Upper lobe of left lung (tissue), 6 donors: ENCODE data around the gene TMPRSS3. TPM values are rescaled to one million over a fixed set of nuclear protein-coding genes. Genes with fewer than 3 reads are reported as not detected.

Experiments
- ATAC-seq, 2 donors: fragments of 200-7000 bp; cut with Tn5 transposase; one replicate each; pipeline ENCODE4 v1.9.1; 2022; ENCODE audit warnings: mild to moderate bottlenecking in 2 of 2, moderate library complexity in 2 of 2; ENCODE audit not compliant: low FRiP score in 2 of 2
- DNase-seq, 2 donors: peaks; one replicate each; pipeline ENCODE4 v3.0.0-alpha.2; 2019 to 2020
- H3K27ac ChIP-seq, 4 donors: fragments of 200-600 bp; sonication (generic); one replicate each; pipeline ENCODE4 v1.5.1; 2016 to 2019
- H3K27me3 ChIP-seq, 4 donors: fragments of 200-600 bp; sonication (generic); one replicate each; pipeline ENCODE4 v1.5.1; 2017 to 2019
- H3K36me3 ChIP-seq, 4 donors: fragments of 200-600 bp; sonication (generic); one replicate each; pipeline ENCODE4 v1.5.1; 2016 to 2019
- H3K4me1 ChIP-seq, 4 donors: fragments of 200-600 bp; sonication (generic); one replicate each; pipeline ENCODE4 v1.5.1; 2018 to 2019
- H3K4me3 ChIP-seq, 4 donors: fragments of 200-600 bp; sonication (generic); one replicate each; pipeline ENCODE4 v1.5.1; 2017 to 2019; ENCODE audit warnings: mild to moderate bottlenecking in 2 of 4, moderate library complexity in 1 of 4
- H3K9me3 ChIP-seq, 4 donors: fragments of 200-600 bp; sonication (generic); one replicate each; pipeline ENCODE4 v1.5.1; 2018 to 2019
- EP300 ChIP-seq, 4 donors: sonication (generic); formaldehyde crosslinking; IDR thresholded peaks; one replicate each; pipeline ENCODE4 v1.5.1; 2017; ENCODE audit warnings: antibody characterized with exemption in 4 of 4, control low read depth in 2 of 4
- POLR2A ChIP-seq, 4 donors: fragments of 450-650 bp; IDR thresholded peaks; one replicate each; pipeline ENCODE4 v1.5.1; 2016 to 2017; ENCODE audit warnings: antibody characterized with exemption in 4 of 4, mild to moderate bottlenecking in 2 of 4
- POLR2AphosphoS5 ChIP-seq, 2 donors: sonication (generic); formaldehyde crosslinking; IDR thresholded peaks; one replicate each; pipeline ENCODE4 v1.5.1; 2017; ENCODE audit warnings: antibody characterized with exemption in 2 of 2
- WGBS, 2 donors: methylation state at CpG; one replicate each; pipeline ENCODE4 v1.1.5; 2017 to 2018; 5-methylcytosine and 5-hydroxymethylcytosine counted together
- total RNA-seq, 6 donors: library from RNA; depleted of rRNA in 4 of 6; stranded (reverse); fragments of >200 nt in 4 of 6; gene quantifications; one replicate each; pipeline versions ENCODE4 v1.1.0 to v1.2.1, GENCODE V29; 2016 to 2021
- TF ChIP-seq, protein P1 (sequence below), 6 experiments: fragments of 450-650 bp in 4 of 6; fragments of 200-600 bp in 2 of 6; sonication (generic) in 2 of 6; IDR thresholded peaks; one replicate each; pipeline ENCODE4 v1.5.1; 2016 to 2019; ENCODE audit warnings: antibody characterized with exemption in 6 of 6
- donor health status: DM: no; HTN: no; CAD: no; lungs with moderate emphysema.
- donor health status: DM: no; HTN: yes; CAD: no; lungs with severe emphysema.

TMPRSS3 gene
- total RNA-seq, 6 donors from 2014 or later, result 3.5 to 12.5 (median 5.8) TPM

DNA sequence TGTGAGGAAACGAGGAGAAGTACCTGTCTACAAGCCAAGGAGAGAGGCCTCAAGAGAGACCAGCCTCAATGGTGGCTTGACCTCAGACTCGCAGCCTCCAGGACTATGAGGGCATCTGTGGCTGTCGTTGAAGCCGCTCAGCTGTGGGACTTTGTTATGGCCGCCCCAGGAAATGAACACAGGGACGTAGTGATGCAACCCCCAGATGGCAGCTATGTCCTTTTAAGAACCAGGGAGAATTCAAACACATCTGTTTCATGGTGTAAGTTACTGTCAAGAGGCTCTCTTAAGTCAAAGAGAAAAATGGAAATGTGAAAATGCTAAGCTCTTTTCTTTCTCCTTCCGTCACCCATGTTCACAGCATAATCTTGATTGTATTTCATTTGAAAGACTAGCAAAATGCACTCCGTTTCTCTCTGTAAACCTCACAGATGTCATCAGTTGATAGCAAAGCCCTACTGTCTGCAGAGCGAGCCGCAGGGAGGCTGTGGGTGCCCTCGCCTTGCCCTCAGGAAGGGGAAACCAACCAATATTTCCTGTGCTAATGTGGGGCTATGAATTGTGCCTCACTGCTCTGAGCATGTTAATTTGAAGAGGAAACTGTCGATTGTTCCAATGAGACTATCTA, 29.2 kb upstream of the TMPRSS3 start:
- peak in 1 of 2 donors; percentile 36 for ATAC-seq
- Histone ChIP-seq H3K27me3 (no peaks in the 10 kb centered on the region), H3K9me3 (no peaks in the 10 kb centered on the region), H3K27ac (peak overlapping the region in 2 of 4 donors; percentile 4 to 33), H3K36me3 (no peaks in the 10 kb centered on the region), H3K4me1 (peaks cover 0 to 19% (median 9%) of the 10 kb centered on the region in 4 donors), H3K4me3 (no peak overlapping the region)
- DNase-seq, result peak in 1 of 2 donors; percentile 32
- 40 to 44% methylated on average over 12 of the region's 12 CpGs for WGBS, 2 donors
- TF ChIP-seq, protein P1, sequence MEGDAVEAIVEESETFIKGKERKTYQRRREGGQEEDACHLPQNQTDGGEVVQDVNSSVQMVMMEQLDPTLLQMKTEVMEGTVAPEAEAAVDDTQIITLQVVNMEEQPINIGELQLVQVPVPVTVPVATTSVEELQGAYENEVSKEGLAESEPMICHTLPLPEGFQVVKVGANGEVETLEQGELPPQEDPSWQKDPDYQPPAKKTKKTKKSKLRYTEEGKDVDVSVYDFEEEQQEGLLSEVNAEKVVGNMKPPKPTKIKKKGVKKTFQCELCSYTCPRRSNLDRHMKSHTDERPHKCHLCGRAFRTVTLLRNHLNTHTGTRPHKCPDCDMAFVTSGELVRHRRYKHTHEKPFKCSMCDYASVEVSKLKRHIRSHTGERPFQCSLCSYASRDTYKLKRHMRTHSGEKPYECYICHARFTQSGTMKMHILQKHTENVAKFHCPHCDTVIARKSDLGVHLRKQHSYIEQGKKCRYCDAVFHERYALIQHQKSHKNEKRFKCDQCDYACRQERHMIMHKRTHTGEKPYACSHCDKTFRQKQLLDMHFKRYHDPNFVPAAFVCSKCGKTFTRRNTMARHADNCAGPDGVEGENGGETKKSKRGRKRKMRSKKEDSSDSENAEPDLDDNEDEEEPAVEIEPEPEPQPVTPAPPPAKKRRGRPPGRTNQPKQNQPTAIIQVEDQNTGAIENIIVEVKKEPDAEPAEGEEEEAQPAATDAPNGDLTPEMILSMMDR (IDR thresholded peaks at IDR 0.05), result no peak
- no peak for TF ChIP-seq EP300 (IDR thresholded peaks at IDR 0.05)
- TF ChIP-seq POLR2AphosphoS5 (IDR thresholded peaks at IDR 0.05), result no peak
- TF ChIP-seq POLR2A (IDR thresholded peaks at IDR 0.05), result no peak

DNA sequence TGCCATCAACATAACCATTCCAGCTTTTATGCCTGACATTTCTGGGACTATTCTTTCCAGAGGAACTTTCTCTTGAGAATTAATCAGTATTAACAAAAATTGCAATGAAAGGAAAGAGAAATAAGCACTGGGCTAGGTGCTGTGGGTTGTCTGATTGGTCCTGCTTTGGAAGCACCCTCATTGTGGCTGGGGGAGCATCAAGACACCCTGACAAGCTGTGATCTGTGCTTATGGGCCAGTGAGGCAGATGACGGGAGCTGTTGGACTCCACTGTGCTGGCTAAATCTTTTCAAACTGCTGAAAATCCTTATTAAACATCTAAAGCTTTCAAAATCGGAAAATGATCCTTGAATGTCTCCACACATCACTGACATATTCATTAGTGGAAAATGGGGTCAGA, 27.8 kb upstream of the TMPRSS3 start:
- no peaks in the 10 kb centered on the region for H3K9me3 ChIP-seq
- DNase-seq (no peak), ATAC-seq (no peak)
- H3K27me3 ChIP-seq, result no peaks in the 10 kb centered on the region
- TF ChIP-seq POLR2A (IDR thresholded peaks at IDR 0.05) (no peak), POLR2AphosphoS5 (IDR thresholded peaks at IDR 0.05) (no peak), EP300 (IDR thresholded peaks at IDR 0.05) (no peak)
- TF ChIP-seq, protein P1 (IDR thresholded peaks at IDR 0.05), result no peak
- whole genome bisulfite sequencing, 2 donors, result 80 to 94% methylated on average over 2 of the region's 2 CpGs
- no peaks in the 10 kb centered on the region for H3K36me3 ChIP-seq
- no peak overlapping the region for H3K4me3 ChIP-seq
- peaks cover 0 to 19% (median 9%) of the 10 kb centered on the region in 4 donors for H3K4me1 ChIP-seq
- H3K27ac ChIP-seq, result no peak overlapping the region

DNA sequence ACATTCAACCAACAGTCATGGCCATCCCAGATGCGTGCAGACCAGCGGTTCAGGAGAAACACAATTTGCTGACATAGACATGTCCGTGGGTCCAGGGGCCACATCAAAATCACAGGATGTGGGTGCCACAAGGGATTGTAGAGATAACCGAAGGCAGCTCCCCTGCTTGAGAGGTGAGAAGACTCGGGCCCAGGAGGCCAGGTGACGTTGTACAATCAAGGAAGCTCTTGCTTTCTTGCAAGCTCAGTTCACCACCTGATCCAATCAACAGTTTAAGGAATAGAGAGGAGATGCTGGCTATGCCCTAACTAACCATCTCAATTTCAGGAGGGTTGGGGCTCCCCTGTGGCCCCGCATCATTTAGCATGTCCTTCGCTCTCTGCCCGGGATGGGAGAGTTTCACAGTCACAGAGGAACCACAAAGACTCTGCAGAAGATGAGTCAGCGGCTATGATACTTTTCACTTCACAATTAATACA, 27.4 kb upstream of the TMPRSS3 start:
- Histone ChIP-seq H3K36me3 (no peaks in the 10 kb centered on the region), H3K27me3 (no peaks in the 10 kb centered on the region), H3K4me1 (peaks cover 0 to 19% (median 9%) of the 10 kb centered on the region in 4 donors), H3K4me3 (no peak overlapping the region), H3K27ac (no peak overlapping the region), H3K9me3 (no peaks in the 10 kb centered on the region)
- no peak for TF ChIP-seq POLR2AphosphoS5 (IDR thresholded peaks at IDR 0.05)
- TF ChIP-seq, protein P1 (IDR thresholded peaks at IDR 0.05), result no peak
- TF ChIP-seq EP300 (IDR thresholded peaks at IDR 0.05), result no peak
- no peak for TF ChIP-seq POLR2A (IDR thresholded peaks at IDR 0.05)
- ATAC-seq, result no peak
- no peak for DNase-seq
- WGBS, 2 donors, result 67 to 69% methylated on average over 7 to 10 of the region's 10 CpGs

DNA sequence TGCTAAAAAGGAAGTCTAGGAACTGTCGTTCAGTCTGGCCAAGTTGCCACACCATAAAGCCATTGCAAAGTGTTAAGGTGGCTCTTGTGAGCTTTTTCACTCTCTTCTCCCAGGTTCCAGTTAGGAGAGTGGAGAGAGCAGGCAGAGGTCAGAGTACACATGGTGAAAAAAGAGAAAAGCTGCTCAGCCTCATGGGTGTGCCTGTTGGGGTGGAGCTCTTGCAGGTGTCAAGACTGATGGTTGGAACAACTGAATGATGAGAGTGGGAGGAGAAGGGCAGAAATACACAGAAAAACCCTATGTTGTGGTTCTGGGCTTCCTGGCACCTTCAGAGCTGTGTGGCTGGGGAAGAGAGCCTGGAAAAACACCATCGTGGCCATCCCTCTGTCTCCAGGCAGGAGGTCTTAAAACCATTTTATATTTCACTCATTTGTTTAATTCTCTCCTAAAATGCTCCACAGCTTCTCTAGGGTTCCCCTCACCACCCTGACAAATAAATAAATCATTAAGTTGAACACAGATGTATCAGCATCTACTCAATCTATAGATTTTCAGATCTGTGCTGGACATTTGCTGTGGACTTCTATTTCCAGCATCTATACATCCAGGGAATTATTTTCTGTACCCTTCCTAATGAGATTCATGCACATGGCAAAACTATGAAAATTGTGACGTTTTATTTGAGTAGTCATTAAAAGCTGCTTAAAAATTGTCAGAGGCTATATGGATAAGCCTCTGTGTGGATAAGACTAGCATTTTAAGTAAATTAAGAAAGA, 25.4 kb upstream of the TMPRSS3 start:
- H3K27ac ChIP-seq, result no peak overlapping the region
- H3K9me3 ChIP-seq, result no peaks in the 10 kb centered on the region
- no peaks in the 10 kb centered on the region for H3K36me3 ChIP-seq
- H3K4me1 ChIP-seq, result peaks cover 0 to 19% (median 9%) of the 10 kb centered on the region in 4 donors
- DNase-seq, result no peak
- no peak for TF ChIP-seq EP300 (IDR thresholded peaks at IDR 0.05)
- no peak for TF ChIP-seq POLR2AphosphoS5 (IDR thresholded peaks at IDR 0.05)
- TF ChIP-seq, protein P1 (IDR thresholded peaks at IDR 0.05), result no peak
- TF ChIP-seq POLR2A (IDR thresholded peaks at IDR 0.05), result no peak
- ATAC-seq, result no peak
- 72 to 73% methylated on average over 3 of the region's 3 CpGs for WGBS, 2 donors
- H3K27me3 ChIP-seq, result no peaks in the 10 kb centered on the region
- H3K4me3 ChIP-seq, result no peak overlapping the region
